ENCODE measurements around the gene CLSTN2. TPM values are rescaled to one million over a fixed set of nuclear protein-coding genes. Genes with fewer than 3 reads are reported as not detected.

CLSTN2 gene
- total RNA-seq, 1 donor from 2014 or later: 4.7 TPM

- H3K9me3 ChIP-seq (ENCODE audit: control insufficient read depth in 3 of 3, low read length in 3 of 3): no peaks in the 10 kb centered on the region
- H3K36me3 ChIP-seq (ENCODE audit: control insufficient read depth in 3 of 3, insufficient read depth in 3 of 3, low read length in 3 of 3): no peaks in the 10 kb centered on the region
- H3K9ac ChIP-seq (ENCODE audit: low read depth in 1 of 3, low read length in 3 of 3): no peak overlapping the region
- no peak overlapping the region for H3K4me3 ChIP-seq (ENCODE audit: low read length in 3 of 3)
- H3K27ac ChIP-seq (ENCODE audit: low read depth, low read length): no peak overlapping the region
- H3K27me3 ChIP-seq (ENCODE audit: control insufficient read depth in 3 of 3, insufficient read depth in 3 of 3, low read length in 3 of 3): peaks cover 0 to 2% (median 0%) of the 10 kb centered on the region in 3 donors
- H3K4me1 ChIP-seq (ENCODE audit: control insufficient read depth in 3 of 3, insufficient read depth in 3 of 3, low read length in 3 of 3): no peaks in the 10 kb centered on the region
Observed at GRCh38 chr3:140494970-140495369, 560.0 kb downstream of the CLSTN2 start.

- Histone ChIP-seq H3K4me3 (ENCODE audit: low read length in 3 of 3) (no peak overlapping the region), H3K9me3 (ENCODE audit: control insufficient read depth in 3 of 3, low read length in 3 of 3) (no peaks in the 10 kb centered on the region), H3K9ac (ENCODE audit: low read depth in 1 of 3, low read length in 3 of 3) (no peak overlapping the region), H3K36me3 (ENCODE audit: control insufficient read depth in 3 of 3, insufficient read depth in 3 of 3, low read length in 3 of 3) (no peaks in the 10 kb centered on the region), H3K27me3 (ENCODE audit: control insufficient read depth in 3 of 3, insufficient read depth in 3 of 3, low read length in 3 of 3) (peaks cover 0 to 2% (median 0%) of the 10 kb centered on the region in 3 donors), H3K27ac (ENCODE audit: low read depth, low read length) (no peak overlapping the region), H3K4me1 (ENCODE audit: control insufficient read depth in 3 of 3, insufficient read depth in 3 of 3, low read length in 3 of 3) (no peaks in the 10 kb centered on the region)
Observed at GRCh38 chr3:140497331-140497730, 562.3 kb downstream of the CLSTN2 start.

- no peaks in the 10 kb centered on the region for H3K36me3 ChIP-seq (ENCODE audit: control insufficient read depth in 3 of 3, insufficient read depth in 3 of 3, low read length in 3 of 3)
- no peak overlapping the region for H3K27ac ChIP-seq (ENCODE audit: low read depth, low read length)
- H3K9me3 ChIP-seq (ENCODE audit: control insufficient read depth in 3 of 3, low read length in 3 of 3): no peaks in the 10 kb centered on the region
- H3K4me1 ChIP-seq (ENCODE audit: control insufficient read depth in 3 of 3, insufficient read depth in 3 of 3, low read length in 3 of 3): no peaks in the 10 kb centered on the region
- H3K4me3 ChIP-seq (ENCODE audit: low read length in 3 of 3): no peak overlapping the region
- H3K9ac ChIP-seq (ENCODE audit: low read depth in 1 of 3, low read length in 3 of 3): no peak overlapping the region
- H3K27me3 ChIP-seq (ENCODE audit: control insufficient read depth in 3 of 3, insufficient read depth in 3 of 3, low read length in 3 of 3): peaks cover 0 to 2% (median 0%) of the 10 kb centered on the region in 3 donors
Observed at GRCh38 chr3:140499114-140499757, 564.3 kb downstream of the CLSTN2 start.

GRCh38 chr3:140500473-140500872 lies 565.5 kb downstream of the CLSTN2 start:
- Histone ChIP-seq H3K9ac (ENCODE audit: low read depth in 1 of 3, low read length in 3 of 3) (no peak overlapping the region), H3K9me3 (ENCODE audit: control insufficient read depth in 3 of 3, low read length in 3 of 3) (no peaks in the 10 kb centered on the region), H3K36me3 (ENCODE audit: control insufficient read depth in 3 of 3, insufficient read depth in 3 of 3, low read length in 3 of 3) (no peaks in the 10 kb centered on the region)

GRCh38 chr3:140501061-140501769 lies 566.2 kb downstream of the CLSTN2 start:
- peaks cover 0 to 2% (median 1%) of the 10 kb centered on the region in 3 donors for H3K27me3 ChIP-seq (ENCODE audit: control insufficient read depth in 3 of 3, insufficient read depth in 3 of 3, low read length in 3 of 3)
- no peaks in the 10 kb centered on the region for H3K4me1 ChIP-seq (ENCODE audit: control insufficient read depth in 3 of 3, insufficient read depth in 3 of 3, low read length in 3 of 3)
- no peak overlapping the region for H3K4me3 ChIP-seq (ENCODE audit: low read length in 3 of 3)
- no peak overlapping the region for H3K27ac ChIP-seq (ENCODE audit: low read depth, low read length)
- no peak overlapping the region for H3K9ac ChIP-seq (ENCODE audit: low read depth in 1 of 3, low read length in 3 of 3)
- H3K36me3 ChIP-seq (ENCODE audit: control insufficient read depth in 3 of 3, insufficient read depth in 3 of 3, low read length in 3 of 3): no peaks in the 10 kb centered on the region
- no peaks in the 10 kb centered on the region for H3K9me3 ChIP-seq (ENCODE audit: control insufficient read depth in 3 of 3, low read length in 3 of 3)

More at GRCh38 chr3:140500473-140500872, 565.5 kb downstream of the CLSTN2 start:
- Histone ChIP-seq H3K4me1 (ENCODE audit: control insufficient read depth in 3 of 3, insufficient read depth in 3 of 3, low read length in 3 of 3) (no peaks in the 10 kb centered on the region), H3K27ac (ENCODE audit: low read depth, low read length) (no peak overlapping the region), H3K27me3 (ENCODE audit: control insufficient read depth in 3 of 3, insufficient read depth in 3 of 3, low read length in 3 of 3) (peaks cover 0 to 2% (median 0%) of the 10 kb centered on the region in 3 donors), H3K4me3 (ENCODE audit: low read length in 3 of 3) (no peak overlapping the region)

GRCh38 chr3:140501770-140502364 lies 566.9 kb downstream of the CLSTN2 start:
- Histone ChIP-seq H3K27ac (ENCODE audit: low read depth, low read length) (no peak overlapping the region), H3K36me3 (ENCODE audit: control insufficient read depth in 3 of 3, insufficient read depth in 3 of 3, low read length in 3 of 3) (no peaks in the 10 kb centered on the region), H3K27me3 (ENCODE audit: control insufficient read depth in 3 of 3, insufficient read depth in 3 of 3, low read length in 3 of 3) (peaks cover 0 to 5% (median 2%) of the 10 kb centered on the region in 3 donors), H3K9me3 (ENCODE audit: control insufficient read depth in 3 of 3, low read length in 3 of 3) (no peaks in the 10 kb centered on the region), H3K4me3 (ENCODE audit: low read length in 3 of 3) (no peak overlapping the region), H3K9ac (ENCODE audit: low read depth in 1 of 3, low read length in 3 of 3) (no peak overlapping the region), H3K4me1 (ENCODE audit: control insufficient read depth in 3 of 3, insufficient read depth in 3 of 3, low read length in 3 of 3) (no peaks in the 10 kb centered on the region)

GRCh38 chr3:140505213-140505612 lies 570.2 kb downstream of the CLSTN2 start:
- Histone ChIP-seq H3K36me3 (ENCODE audit: control insufficient read depth in 3 of 3, insufficient read depth in 3 of 3, low read length in 3 of 3) (no peaks in the 10 kb centered on the region), H3K4me3 (ENCODE audit: low read length in 3 of 3) (no peak overlapping the region)

GRCh38 chr3:140505876-140506275 lies 570.9 kb downstream of the CLSTN2 start:
- Histone ChIP-seq H3K9me3 (ENCODE audit: control insufficient read depth in 3 of 3, low read length in 3 of 3) (no peaks in the 10 kb centered on the region), H3K4me1 (ENCODE audit: control insufficient read depth in 3 of 3, insufficient read depth in 3 of 3, low read length in 3 of 3) (no peaks in the 10 kb centered on the region), H3K4me3 (ENCODE audit: low read length in 3 of 3) (no peak overlapping the region), H3K27me3 (ENCODE audit: control insufficient read depth in 3 of 3, insufficient read depth in 3 of 3, low read length in 3 of 3) (peaks cover 0 to 5% (median 0%) of the 10 kb centered on the region in 3 donors), H3K36me3 (ENCODE audit: control insufficient read depth in 3 of 3, insufficient read depth in 3 of 3, low read length in 3 of 3) (no peaks in the 10 kb centered on the region), H3K9ac (ENCODE audit: low read depth in 1 of 3, low read length in 3 of 3) (no peak overlapping the region), H3K27ac (ENCODE audit: low read depth, low read length) (no peak overlapping the region)

More at GRCh38 chr3:140505213-140505612, 570.2 kb downstream of the CLSTN2 start:
- H3K27ac ChIP-seq (ENCODE audit: low read depth, low read length): no peak overlapping the region
- peaks cover 0 to 5% (median 0%) of the 10 kb centered on the region in 3 donors for H3K27me3 ChIP-seq (ENCODE audit: control insufficient read depth in 3 of 3, insufficient read depth in 3 of 3, low read length in 3 of 3)
- H3K4me1 ChIP-seq (ENCODE audit: control insufficient read depth in 3 of 3, insufficient read depth in 3 of 3, low read length in 3 of 3): no peaks in the 10 kb centered on the region
- H3K9ac ChIP-seq (ENCODE audit: low read depth in 1 of 3, low read length in 3 of 3): no peak overlapping the region
- H3K9me3 ChIP-seq (ENCODE audit: control insufficient read depth in 3 of 3, low read length in 3 of 3): no peaks in the 10 kb centered on the region

GRCh38 chr3:140508550-140508949 lies 573.6 kb downstream of the CLSTN2 start:
- no peaks in the 10 kb centered on the region for H3K4me1 ChIP-seq (ENCODE audit: control insufficient read depth in 3 of 3, insufficient read depth in 3 of 3, low read length in 3 of 3)
- H3K9ac ChIP-seq (ENCODE audit: low read depth in 1 of 3, low read length in 3 of 3): no peak overlapping the region
- no peaks in the 10 kb centered on the region for H3K36me3 ChIP-seq (ENCODE audit: control insufficient read depth in 3 of 3, insufficient read depth in 3 of 3, low read length in 3 of 3)
- H3K4me3 ChIP-seq (ENCODE audit: low read length in 3 of 3): no peak overlapping the region
- peaks cover 0 to 5% (median 0%) of the 10 kb centered on the region in 3 donors for H3K27me3 ChIP-seq (ENCODE audit: control insufficient read depth in 3 of 3, insufficient read depth in 3 of 3, low read length in 3 of 3)
- no peaks in the 10 kb centered on the region for H3K9me3 ChIP-seq (ENCODE audit: control insufficient read depth in 3 of 3, low read length in 3 of 3)
- H3K27ac ChIP-seq (ENCODE audit: low read depth, low read length): no peak overlapping the region

GRCh38 chr3:140509534-140509933 lies 574.5 kb downstream of the CLSTN2 start:
- no peaks in the 10 kb centered on the region for H3K36me3 ChIP-seq (ENCODE audit: control insufficient read depth in 3 of 3, insufficient read depth in 3 of 3, low read length in 3 of 3)
- no peaks in the 10 kb centered on the region for H3K9me3 ChIP-seq (ENCODE audit: control insufficient read depth in 3 of 3, low read length in 3 of 3)
- H3K9ac ChIP-seq (ENCODE audit: low read depth in 1 of 3, low read length in 3 of 3): no peak overlapping the region
- H3K4me3 ChIP-seq (ENCODE audit: low read length in 3 of 3): no peak overlapping the region
- H3K27ac ChIP-seq (ENCODE audit: low read depth, low read length): no peak overlapping the region
- H3K27me3 ChIP-seq (ENCODE audit: control insufficient read depth in 3 of 3, insufficient read depth in 3 of 3, low read length in 3 of 3): peaks cover 0 to 5% (median 0%) of the 10 kb centered on the region in 3 donors
- H3K4me1 ChIP-seq (ENCODE audit: control insufficient read depth in 3 of 3, insufficient read depth in 3 of 3, low read length in 3 of 3): no peaks in the 10 kb centered on the region

All from skeletal muscle tissue (tissue), 4 donors.